Left lung (tissue), 10 donors: ENCODE data around the gene RSRC1. TPM values are rescaled to one million over a fixed set of nuclear protein-coding genes. Genes with fewer than 3 reads are reported as not detected.
A peak's percentile ranks its signal among the peaks of the same experiment; 100 is the strongest.

Source experiments
- ATAC-seq: fragments of 200-7000 bp; cut with Tn5 transposase; one replicate; pipeline ENCODE4 v1.9.1; 2020; ENCODE audit warnings: moderate library complexity
- DNase-seq, 4 donors: peaks; one replicate each; pipeline ENCODE4 v3.0.0-alpha.2; 2013 to 2020
- H3K27ac ChIP-seq, 2 donors: fragments of 200-600 bp; sonication (generic) in 1 of 2; one replicate each; pipeline versions ENCODE4 v1.5.0 to v1.8.0; 2020 to 2021
- H3K27me3 ChIP-seq, 2 donors: fragments of 200-600 bp; sonication (generic) in 1 of 2; one replicate each; pipeline versions ENCODE4 v1.5.0 to v1.8.0; 2020 to 2021
- H3K36me3 ChIP-seq, 2 donors: fragments of 200-600 bp; sonication (generic) in 1 of 2; one replicate each; pipeline versions ENCODE4 v1.5.0 to v1.8.0; 2020 to 2021
- H3K4me1 ChIP-seq, 2 donors: fragments of 200-600 bp; one replicate each; pipeline ENCODE4 v1.8.0; 2021
- H3K4me3 ChIP-seq, 2 donors: fragments of 200-600 bp; sonication (generic) in 1 of 2; one replicate each; pipeline versions ENCODE4 v1.5.0 to v1.8.0; 2020 to 2021; ENCODE audit warnings: mild to moderate bottlenecking in 1 of 2
- H3K9me3 ChIP-seq, 2 donors: fragments of 200-600 bp; sonication (generic) in 1 of 2; one replicate each; pipeline versions ENCODE4 v1.5.0 to v1.8.0; 2020 to 2021
- intact Hi-C, 2 donors: fragments of 100-400 bp; cut with DNase I; formaldehyde crosslinking; loops; one replicate each; pipeline versions ENCODE4 v1.11.2 to v1.14.2; 2022
- polyA plus RNA-seq, 6 donors: library from polyadenylated mRNA; unstranded; fragments of 120-200 nt; gene quantifications; one replicate each; pipeline ENCODE4 v1.2.1, GENCODE V29; 2013; ENCODE audit not compliant: insufficient read length in 6 of 6
- total RNA-seq, 2 donors: library from RNA; stranded (reverse); fragmentation: NEBNext Ultra II Directional; extraction: Animal tissue kit (Norgen Biotek cat#: 25700); gene quantifications; one replicate each; pipeline ENCODE4 v1.2.1, GENCODE V29; 2021
- TF ChIP-seq, protein P1 (sequence below), 2 donors: fragments of 200-600 bp; sonication (generic) in 1 of 2; IDR thresholded peaks; one replicate each; pipeline versions ENCODE4 v1.5.0 to v1.8.0; 2021; ENCODE audit warnings: antibody characterized with exemption in 2 of 2
- donor health status: DM: no; HTN: yes; CAD: no.
- donor health status: DM: no; HTN: no; CAD: no.

The RSRC1 gene
- total and polyA plus RNA-seq, 8 donors, result 23.7 to 30.7 (median 27.6) TPM

GRCh38 chr3:158091531-158091930 lies 18.4 kb upstream of the RSRC1 start:
- H3K36me3 ChIP-seq, result no peaks in the 10 kb centered on the region
- ATAC-seq (no peak), DNase-seq (no peak)
- no peaks in the 10 kb centered on the region for H3K9me3 ChIP-seq
- peaks cover 0 to 7% of the 10 kb centered on the region in 2 donors for H3K4me1 ChIP-seq
- intact Hi-C loops, result no loop called here
- H3K27me3 ChIP-seq, result peaks cover 64 to 98% of the 10 kb centered on the region in 2 donors
- H3K4me3 ChIP-seq, result no peak overlapping the region
- H3K27ac ChIP-seq, result no peak overlapping the region
- TF ChIP-seq, protein P1, sequence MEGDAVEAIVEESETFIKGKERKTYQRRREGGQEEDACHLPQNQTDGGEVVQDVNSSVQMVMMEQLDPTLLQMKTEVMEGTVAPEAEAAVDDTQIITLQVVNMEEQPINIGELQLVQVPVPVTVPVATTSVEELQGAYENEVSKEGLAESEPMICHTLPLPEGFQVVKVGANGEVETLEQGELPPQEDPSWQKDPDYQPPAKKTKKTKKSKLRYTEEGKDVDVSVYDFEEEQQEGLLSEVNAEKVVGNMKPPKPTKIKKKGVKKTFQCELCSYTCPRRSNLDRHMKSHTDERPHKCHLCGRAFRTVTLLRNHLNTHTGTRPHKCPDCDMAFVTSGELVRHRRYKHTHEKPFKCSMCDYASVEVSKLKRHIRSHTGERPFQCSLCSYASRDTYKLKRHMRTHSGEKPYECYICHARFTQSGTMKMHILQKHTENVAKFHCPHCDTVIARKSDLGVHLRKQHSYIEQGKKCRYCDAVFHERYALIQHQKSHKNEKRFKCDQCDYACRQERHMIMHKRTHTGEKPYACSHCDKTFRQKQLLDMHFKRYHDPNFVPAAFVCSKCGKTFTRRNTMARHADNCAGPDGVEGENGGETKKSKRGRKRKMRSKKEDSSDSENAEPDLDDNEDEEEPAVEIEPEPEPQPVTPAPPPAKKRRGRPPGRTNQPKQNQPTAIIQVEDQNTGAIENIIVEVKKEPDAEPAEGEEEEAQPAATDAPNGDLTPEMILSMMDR (IDR thresholded peaks at IDR 0.05), result no peak

- TF ChIP-seq, protein P1 (IDR thresholded peaks at IDR 0.05), result no peak
- Histone ChIP-seq H3K4me1 (peaks cover 4 to 17% of the 10 kb centered on the region in 2 donors), H3K36me3 (no peaks in the 10 kb centered on the region), H3K27ac (no peak overlapping the region), H3K27me3 (peaks cover 84 to 100% of the 10 kb centered on the region in 2 donors), H3K9me3 (no peaks in the 10 kb centered on the region), H3K4me3 (no peak overlapping the region)
- ATAC-seq (no peak), DNase-seq (no peak)
- intact Hi-C loops, result no loop called here
Observed at GRCh38 chr3:158093526-158093925, 16.4 kb upstream of the RSRC1 start.

DNA sequence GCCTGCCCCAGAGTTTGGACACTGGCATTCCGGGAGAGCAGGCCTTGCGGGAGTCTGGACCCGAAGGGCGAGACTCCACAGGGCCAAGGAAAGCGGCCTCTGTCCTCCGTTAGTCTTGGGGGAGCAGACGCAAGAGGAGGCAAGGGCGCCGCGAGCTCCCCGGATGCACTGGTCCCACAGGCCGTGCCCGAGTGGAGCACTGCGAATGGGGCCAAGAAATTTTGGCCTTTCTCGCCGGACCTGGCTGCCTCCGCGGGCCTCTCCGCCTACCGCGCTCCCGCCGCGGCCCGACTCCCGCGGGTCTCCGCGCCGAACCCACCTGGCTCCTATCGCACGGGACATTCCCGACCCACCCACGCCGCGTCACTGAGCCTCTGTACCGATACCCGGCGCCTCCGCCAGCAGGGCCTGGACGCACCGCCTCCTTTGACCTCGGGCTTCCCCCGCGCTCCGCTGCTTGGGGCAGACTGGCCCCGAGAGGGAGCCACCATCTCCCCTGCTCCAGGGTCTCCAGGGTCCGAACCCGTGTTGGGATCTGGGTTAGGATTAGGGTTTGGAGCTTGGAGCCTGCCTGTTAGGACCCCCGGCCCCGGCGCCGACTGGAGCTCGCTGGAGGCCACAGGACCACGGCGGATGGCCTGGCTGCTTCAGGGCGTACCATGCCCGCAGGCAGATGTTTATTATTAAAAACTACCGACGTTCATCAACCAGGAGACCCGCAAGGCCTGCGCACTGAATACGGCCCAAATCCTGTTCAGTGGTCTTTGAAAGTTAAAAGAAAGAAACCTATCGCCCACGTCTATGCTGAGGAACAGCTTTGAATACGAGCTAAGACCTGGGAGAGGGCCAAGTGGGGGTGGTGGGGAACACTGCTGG lies 15.4 kb upstream of the RSRC1 start:
- DNase-seq (peak in 2 of 4 donors; percentile 12 to 79), ATAC-seq (no peak)
- Histone ChIP-seq H3K4me1 (peaks cover 4 to 18% of the 10 kb centered on the region in 2 donors), H3K27ac (no peak overlapping the region), H3K9me3 (no peaks in the 10 kb centered on the region), H3K36me3 (no peaks in the 10 kb centered on the region), H3K27me3 (peaks cover 94 to 100% of the 10 kb centered on the region in 2 donors), H3K4me3 (no peak overlapping the region)
- intact Hi-C loops, result no loop called here
- TF ChIP-seq, protein P1 (IDR thresholded peaks at IDR 0.05), result no peak

DNA sequence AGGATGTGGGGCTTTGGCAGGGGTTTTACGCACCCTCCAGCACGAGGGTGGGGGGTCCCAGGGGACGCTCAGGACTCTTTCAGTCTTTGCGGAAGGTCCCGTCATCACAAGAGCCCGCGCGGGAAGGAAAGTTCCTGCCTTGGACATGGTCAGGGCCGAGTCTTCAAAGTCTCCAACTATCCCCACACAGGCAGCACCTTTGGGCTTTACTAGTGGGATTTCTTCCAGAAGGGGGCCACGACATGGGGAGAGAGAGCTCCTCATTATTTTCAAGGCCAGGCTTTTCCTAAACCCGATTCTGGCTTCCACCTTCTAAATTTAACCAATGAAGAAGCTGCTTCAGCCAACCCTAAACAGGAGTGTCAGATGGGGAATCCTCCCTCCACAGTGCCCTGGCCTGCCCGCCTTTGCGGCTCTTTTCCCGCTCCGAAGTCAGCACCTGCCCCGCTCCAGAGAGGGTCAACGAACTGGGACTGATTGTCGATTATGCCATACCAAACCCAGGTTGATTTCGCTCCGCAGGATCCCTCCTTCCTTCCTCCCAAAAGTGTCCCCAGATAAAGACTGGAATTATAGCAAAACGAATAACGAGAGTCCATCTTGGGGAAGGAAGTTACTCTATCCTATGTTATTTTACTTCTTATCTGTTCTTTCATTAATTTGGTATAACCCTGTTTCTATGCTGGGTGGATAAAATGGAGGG lies 14.6 kb upstream of the RSRC1 start:
- TF ChIP-seq, protein P1 (IDR thresholded peaks at IDR 0.05), result no peak
- Histone ChIP-seq H3K27me3 (peaks cover 97 to 100% of the 10 kb centered on the region in 2 donors), H3K4me1 (peaks cover 4 to 18% of the 10 kb centered on the region in 2 donors), H3K36me3 (no peaks in the 10 kb centered on the region), H3K27ac (no peak overlapping the region), H3K9me3 (no peaks in the 10 kb centered on the region), H3K4me3 (no peak overlapping the region)
- intact Hi-C loops, result no loop called here
- no peak for ATAC-seq
- peak in 2 of 4 donors; percentile 10 to 53 for DNase-seq
